Tongue (tissue), 3 donors: ENCODE data around the gene KCNJ13. TPM values are rescaled to one million over a fixed set of nuclear protein-coding genes. Genes with fewer than 3 reads are reported as not detected.
"Not testable (repeated sequence)": the region's sequence is repeated elsewhere in the genome, so short reads cannot be mapped to it uniquely, and the experiment has no call there.

Experiments
- DNase-seq: peaks from one replicate; pipeline ENCODE4 v3.0.0-alpha.2; 2015
- small RNA-seq: library from RNA; depleted of rRNA; stranded (forward); fragments of <200 nt; gene quantifications from one replicate; pipeline ENCODE3, GENCODE V24; 2014; ENCODE audit warnings: low replicate concordance
- total RNA-seq: library from RNA; depleted of rRNA; stranded (reverse); fragments of >200 nt; gene quantifications from one replicate; pipeline ENCODE4 v1.2.3, GENCODE V29; 2014

KCNJ13 gene
- total RNA-seq, 1 donor from 2014 or later: not detected

DNA sequence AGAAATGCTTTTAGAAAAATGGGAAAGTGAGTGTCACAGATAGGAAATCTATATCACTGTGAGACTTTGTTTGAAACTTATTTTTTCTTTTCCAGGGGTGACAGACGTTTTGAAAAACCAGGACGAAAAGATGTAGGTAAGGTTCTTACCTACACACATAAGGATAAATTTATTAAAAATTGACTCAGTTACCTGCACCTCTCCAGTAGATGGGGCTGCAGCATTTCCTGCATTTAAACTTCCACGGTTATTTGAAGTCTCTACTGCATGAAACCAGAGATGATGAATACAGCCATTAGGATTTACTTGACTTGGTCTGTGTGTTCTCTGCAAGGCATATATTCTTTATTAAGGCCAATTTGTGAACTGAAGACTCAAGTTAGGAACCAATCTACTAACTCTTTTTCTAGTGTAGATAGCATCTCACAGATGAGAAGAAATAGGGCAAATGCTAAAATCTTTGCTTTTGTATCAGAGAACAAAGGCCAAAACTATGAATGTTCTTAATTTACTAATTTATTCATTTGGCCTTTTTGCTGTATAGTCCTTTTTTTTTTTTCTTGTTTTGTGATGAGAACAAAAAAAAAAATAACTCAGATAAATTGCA, 15.0 kb downstream of the KCNJ13 start:
- peak; percentile 50 for DNase-seq

DNA sequence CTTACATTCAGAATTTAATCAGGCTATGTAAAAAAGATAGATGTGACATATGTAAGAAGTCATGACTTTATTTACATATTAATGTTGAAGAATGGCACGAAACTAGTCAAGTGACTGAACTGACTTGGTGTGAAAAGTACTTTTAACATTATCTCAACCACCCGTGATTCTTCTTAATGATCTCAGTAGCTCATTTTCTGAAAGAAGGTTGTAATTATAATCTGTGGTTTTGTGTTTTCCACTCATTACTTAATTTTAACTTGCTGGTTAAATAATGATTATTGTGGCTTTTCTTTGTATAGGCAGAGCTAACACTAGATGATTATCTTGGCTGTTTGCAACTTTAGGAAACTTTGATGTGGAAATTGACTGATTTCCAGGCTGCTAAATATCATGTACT, 18.5 kb downstream of the KCNJ13 start:
- no peak for DNase-seq

DNA sequence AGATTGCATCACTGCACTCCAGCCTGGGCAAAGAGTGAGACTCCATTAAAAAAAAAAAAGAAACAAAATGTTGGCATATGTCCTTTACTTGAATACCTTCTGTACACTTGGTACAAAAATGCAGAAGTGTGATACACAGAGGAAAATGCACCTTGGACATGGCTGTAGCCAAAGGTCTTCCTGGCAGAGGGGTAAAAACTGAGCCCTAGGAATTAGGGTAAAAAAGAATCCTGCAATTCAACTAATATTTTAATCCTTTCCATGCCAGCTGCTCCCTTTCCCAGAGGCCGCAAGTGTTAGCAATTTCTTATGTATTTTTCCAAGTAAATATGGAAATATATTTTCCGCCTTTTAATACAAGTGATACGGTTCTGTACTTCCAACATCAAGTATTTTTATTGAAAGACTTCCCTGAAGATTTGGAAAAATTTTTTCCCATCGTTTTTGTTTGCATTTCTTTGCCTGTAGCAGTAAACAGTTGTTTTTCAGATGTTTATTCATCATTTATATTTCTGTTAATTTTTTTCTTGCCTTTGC, 26.2 kb downstream of the KCNJ13 start:
- DNase-seq: no peak

DNA sequence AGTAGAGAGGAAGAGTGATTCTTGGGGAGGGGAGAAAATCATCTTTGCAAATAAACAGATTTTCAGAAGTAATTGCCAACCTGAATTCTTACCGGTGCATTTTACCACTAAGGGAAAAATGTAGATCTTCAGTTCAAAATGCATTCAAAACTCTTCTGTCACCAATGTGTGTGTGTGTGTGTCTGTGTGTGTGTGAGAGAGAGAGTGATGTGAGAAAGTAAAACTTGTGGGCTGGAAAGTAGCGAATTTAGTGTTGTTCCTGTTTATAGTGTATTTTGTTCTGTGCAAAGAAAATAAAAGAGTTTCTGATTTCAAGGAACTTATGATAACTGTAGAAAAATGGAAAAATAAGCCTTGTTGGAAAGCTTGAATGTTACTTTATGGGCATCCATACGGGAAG, 27.0 kb downstream of the KCNJ13 start:
- no peak for DNase-seq

DNA sequence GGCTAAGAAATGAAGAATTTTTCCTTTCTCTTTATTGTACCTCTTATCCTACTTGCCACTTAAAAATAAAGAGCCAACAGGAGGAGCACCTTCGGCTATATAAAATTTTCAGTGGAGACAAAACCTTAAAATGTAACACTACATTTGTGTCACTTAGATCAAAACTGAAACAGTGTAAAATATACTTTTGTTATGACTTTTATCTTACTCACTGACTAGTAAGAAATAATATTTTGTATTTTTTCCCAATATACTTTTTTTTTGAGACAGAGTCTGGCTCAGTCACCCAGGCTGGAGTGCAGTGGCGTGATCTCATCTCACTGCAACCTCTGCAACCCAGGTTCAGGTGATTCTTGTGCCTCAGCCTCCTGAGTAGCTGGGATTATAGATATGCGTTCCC, 28.3 kb downstream of the KCNJ13 start:
- DNase-seq: no peak

DNA sequence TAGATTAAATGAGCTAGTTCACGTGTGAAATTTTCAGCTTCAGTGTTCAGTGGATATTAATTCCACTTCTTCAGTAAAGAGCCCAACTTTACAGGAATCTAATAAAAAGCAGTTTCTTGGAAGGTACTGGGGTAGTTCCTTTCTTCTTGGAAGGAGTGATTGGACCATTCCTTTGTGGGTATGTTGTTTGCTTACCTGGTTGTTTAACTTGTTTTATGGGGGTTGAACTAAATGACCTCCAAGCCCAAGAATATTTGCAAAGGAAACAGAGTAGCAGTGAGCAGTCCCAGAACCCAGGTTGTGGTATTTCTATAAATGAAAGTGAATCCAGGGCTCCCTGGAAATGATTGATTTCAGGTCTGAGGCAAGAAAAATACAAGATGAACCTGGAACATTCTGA, 31.4 kb downstream of the KCNJ13 start:
- no peak for DNase-seq

DNA sequence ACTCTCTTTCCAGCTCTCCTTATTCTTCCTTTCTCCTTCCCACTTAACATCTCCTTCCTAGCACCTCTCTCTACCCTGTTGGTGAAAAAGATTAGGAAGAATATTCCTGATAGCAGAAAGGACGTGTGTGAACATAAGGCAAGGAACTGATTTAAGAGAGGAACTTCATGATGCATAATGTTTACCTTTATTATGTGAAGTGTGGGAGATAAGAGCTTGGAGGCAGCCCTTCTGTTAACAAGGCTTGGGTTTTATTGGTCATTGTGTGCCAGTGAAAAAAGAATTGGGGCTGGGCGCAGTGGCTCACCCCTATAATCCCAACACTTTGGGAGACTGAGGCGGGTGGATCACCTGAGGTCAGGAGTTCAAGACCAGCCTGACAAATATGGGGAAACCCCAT, 34.4 kb downstream of the KCNJ13 start:
- no peak for DNase-seq

DNA sequence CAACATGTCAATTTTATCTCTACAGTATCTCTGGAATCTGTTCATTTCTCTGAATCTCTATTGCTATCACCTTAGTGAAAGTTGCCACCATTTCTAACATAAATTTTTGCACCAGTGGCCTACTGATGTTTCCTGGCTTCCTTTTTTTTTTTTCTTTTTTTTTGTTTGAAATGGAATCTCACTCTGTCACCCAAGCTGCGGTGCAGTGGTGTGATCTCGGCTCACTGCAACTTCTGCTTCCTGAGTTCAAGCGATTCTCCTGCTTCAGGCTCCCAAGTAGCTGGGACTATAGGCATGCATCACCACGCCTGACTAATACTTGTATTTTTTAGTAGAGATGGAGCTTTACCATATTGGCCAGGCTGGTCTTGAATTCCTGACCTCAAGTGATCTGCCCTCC, 35.1 kb downstream of the KCNJ13 start:
- DNase-seq: no peak

DNA sequence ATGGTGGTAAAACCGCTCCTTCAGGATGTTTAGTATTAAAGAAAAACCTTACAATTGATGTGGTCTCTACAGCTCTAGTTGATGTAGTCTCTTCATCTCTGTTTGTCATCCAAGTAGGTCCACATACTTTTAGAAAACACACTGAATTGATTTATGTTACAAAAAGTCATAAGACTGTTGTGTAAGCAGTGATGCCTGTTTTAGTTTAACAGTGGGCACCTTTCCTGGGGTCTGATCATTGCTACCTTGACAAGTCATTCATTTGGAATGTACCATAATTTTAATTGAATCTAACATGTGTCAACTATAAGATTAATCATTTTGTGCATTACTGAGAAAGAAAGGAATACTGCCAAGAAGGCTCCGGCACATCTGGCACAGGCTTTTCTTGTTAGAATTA, 44.9 kb downstream of the KCNJ13 start:
- DNase-seq: peak; percentile 6

DNA sequence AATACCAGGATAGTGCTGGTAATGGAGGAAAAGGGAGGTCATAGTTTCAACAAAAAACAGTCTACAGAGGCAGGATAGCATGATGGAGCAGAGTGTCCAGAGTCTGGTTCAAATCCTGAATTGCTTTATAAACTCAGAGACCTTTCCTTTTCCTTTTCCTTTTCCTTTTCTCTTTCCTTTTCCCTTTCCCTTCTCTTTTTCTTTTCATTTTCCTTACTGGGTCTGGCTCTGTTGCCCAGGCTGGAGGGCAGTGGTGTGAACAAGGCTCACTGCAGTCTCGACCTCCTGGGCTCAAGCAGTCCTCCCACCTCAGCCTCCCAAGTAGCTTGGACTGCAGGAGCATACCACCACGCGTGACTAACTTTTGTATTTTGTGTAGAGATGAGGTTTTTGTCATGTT, 47.6 kb downstream of the KCNJ13 start:
- DNase-seq: no peak

DNA sequence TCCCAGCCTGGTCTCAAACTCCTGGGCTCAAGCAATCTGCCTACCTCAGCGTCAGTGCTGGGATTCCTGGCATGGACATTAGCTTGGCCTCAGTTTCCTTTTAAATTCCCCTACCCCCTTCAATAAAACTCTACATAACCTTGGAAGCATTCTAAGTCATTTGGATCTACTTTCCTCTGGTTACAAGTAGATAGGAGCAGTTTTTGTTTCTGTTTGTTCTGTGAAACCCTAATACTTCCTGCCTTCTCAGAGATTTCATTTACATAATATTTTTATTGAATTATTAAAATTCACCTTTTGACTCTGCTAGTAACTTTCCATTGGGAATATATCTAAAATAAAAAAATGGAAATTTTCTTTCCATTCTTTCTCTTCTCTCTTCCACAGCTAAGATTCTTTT, 53.3 kb downstream of the KCNJ13 start:
- no peak for DNase-seq

DNA sequence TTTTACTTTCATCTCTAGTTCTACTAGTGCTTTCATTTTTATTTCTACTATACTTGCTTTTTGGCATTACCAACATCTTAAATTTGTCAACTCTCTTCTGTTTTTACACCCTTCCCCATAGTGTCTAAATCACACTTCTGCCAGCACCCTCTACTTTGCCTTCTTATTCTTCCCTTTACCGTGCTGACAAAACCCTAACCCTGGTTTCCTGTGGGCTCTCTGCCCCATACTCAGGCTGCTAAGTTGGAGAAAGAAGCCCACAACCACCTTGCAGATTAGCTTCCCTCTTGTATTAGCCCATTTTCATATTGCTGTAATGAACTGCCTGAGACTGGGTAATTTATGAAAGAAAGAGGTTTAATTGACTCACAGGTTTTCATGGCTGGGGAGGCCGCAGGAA, 54.5 kb downstream of the KCNJ13 start:
- no peak for DNase-seq

DNA sequence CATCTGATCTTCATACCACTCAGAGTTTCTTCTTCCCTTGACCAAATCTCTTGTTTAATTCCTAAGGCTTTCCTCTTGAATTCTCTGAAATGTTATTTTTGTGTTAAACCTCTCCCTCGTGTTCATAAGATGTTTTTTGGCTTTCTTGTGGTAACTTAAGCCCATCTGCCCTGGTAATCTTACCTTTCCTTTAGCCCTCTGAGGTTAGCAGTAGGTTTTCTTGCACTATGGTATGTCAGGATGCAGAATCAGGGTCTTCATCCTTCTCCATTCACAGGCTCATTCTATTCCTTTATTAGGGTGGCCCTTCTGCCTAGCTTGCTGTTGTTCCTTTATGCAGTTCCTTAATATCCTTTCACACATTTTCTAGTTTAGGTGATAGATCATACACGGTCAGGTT, 55.1 kb downstream of the KCNJ13 start:
- no peak for DNase-seq

DNA sequence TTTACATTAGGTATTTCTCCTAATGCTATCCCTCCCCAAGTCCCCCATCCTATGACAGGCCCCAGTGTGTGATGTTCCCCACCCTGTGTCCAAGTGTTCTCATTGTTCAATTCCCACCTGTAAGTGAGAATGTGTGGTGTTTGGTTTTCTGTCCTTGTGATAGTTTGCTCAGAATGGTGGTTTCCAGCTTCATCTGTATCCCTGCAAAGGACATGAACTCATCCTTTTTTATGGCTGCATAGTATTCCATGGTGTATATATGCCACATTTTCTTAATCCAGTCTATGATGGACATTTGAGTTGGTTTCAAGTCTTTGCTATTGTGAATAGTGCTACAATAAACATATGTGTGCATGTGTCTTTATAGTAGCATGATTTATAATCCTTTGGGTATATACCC, 56.3 kb downstream of the KCNJ13 start:
- not testable (repeated sequence) for DNase-seq

Small RNAs within 50 kb of the gene (small RNA-seq; reads per million reads assigned to genes)
- gene RNU6-107P: not detected

Other genes starting within 250 kb of the KCNJ13 start
- gene CHRNG, start 236.9 kb downstream of the KCNJ13 start, total RNA-seq: 19.5 TPM
- 4.6 TPM for gene TIGD1, start 226.0 kb downstream of the KCNJ13 start, total RNA-seq
- gene EIF4E2, start 225.9 kb downstream of the KCNJ13 start, total RNA-seq: 127 TPM
- gene EFHD1, start 143.0 kb downstream of the KCNJ13 start, total RNA-seq: 4.9 TPM
- 102 TPM for gene GIGYF2, start 79.2 kb downstream of the KCNJ13 start, total RNA-seq
- gene SNORC, start 93.7 kb upstream of the KCNJ13 start, total RNA-seq: 0.41 TPM
- 2.7 TPM for gene NGEF, start 236.7 kb upstream of the KCNJ13 start, total RNA-seq